ENCODE results near the gene NCAPD3.

NCAPD3 gene

GRCh38 chr11:134170177-134170918 lies 53.4 kb downstream of the NCAPD3 start:
- TF ChIP-seq PKNOX1 (IDR thresholded peaks at IDR 0.05) (no peak), FOXM1 (IDR thresholded peaks at IDR 0.05; ENCODE audit: borderline replicate concordance) (no peak), ZNF384 (IDR thresholded peaks at IDR 0.05) (no peak), L3MBTL2 (conservative IDR thresholded peaks at IDR 0.05) (no peak), CTBP1 (IDR thresholded peaks at IDR 0.05; ENCODE audit: borderline replicate concordance) (no peak), ELF4 (IDR thresholded peaks at IDR 0.05) (no peak), FOXA1 (IDR thresholded peaks at IDR 0.05) (no peak), NFRKB (IDR thresholded peaks at IDR 0.05) (no peak), TARDBP (IDR thresholded peaks at IDR 0.05) (no peak)
- POLR2A ChIA-PET, result no interaction called here
- DNase-seq (ENCODE audit: extremely low spot score), result no peak
- CTCF ChIA-PET, result no interaction called here

- no peak for DNase-seq (ENCODE audit: extremely low spot score)
- TF ChIP-seq BHLHE40 (IDR thresholded peaks at IDR 0.05; ENCODE audit: borderline replicate concordance), result no peak
- no peak for TF ChIP-seq CTBP1 (IDR thresholded peaks at IDR 0.05; ENCODE audit: borderline replicate concordance)
- no peak for TF ChIP-seq LEF1 (IDR thresholded peaks at IDR 0.05; ENCODE audit: borderline replicate concordance)
- TF ChIP-seq SP1 (IDR thresholded peaks at IDR 0.05), result no peak
- no peak for TF ChIP-seq TARDBP (IDR thresholded peaks at IDR 0.05)
- no peak for TF ChIP-seq NFRKB (IDR thresholded peaks at IDR 0.05)
- TF ChIP-seq PKNOX1 (IDR thresholded peaks at IDR 0.05), result no peak
- TF ChIP-seq FOXM1 (IDR thresholded peaks at IDR 0.05; ENCODE audit: borderline replicate concordance), result no peak
- TF ChIP-seq L3MBTL2 (conservative IDR thresholded peaks at IDR 0.05), result no peak
- no peak for TF ChIP-seq ARNT (IDR thresholded peaks at IDR 0.05)
- CTCF ChIA-PET, result interaction anchor here (0.7 kb wide), 1 partner anchor 24 kb away, joined by 3 read pairs; no protein-coding TSS in a partner anchor
- POLR2A ChIA-PET, result interaction anchor here (0.6 kb wide), 1 partner anchor 35 kb away, joined by 3 read pairs; no protein-coding TSS in a partner anchor
These were observed 59.0 kb downstream of the NCAPD3 start for GRCh38 chr11:134164490-134165370.

GRCh38 chr11:134159652-134160051 lies 64.1 kb downstream of the NCAPD3 start:
- CTCF ChIA-PET, result no interaction called here

GRCh38 chr11:134158023-134158422 lies 65.7 kb downstream of the NCAPD3 start:
- DNase-seq (ENCODE audit: extremely low spot score), result no peak
- POLR2A ChIA-PET, result no interaction called here
- TF ChIP-seq FOXK2 (IDR thresholded peaks at IDR 0.05) (no peak), BHLHE40 (IDR thresholded peaks at IDR 0.05; ENCODE audit: borderline replicate concordance) (no peak), L3MBTL2 (conservative IDR thresholded peaks at IDR 0.05) (no peak), SP1 (IDR thresholded peaks at IDR 0.05) (no peak), SUZ12 (IDR thresholded peaks at IDR 0.05) (no peak), TARDBP (IDR thresholded peaks at IDR 0.05) (no peak), ELF4 (IDR thresholded peaks at IDR 0.05) (no peak), PKNOX1 (IDR thresholded peaks at IDR 0.05) (no peak), FOXA1 (IDR thresholded peaks at IDR 0.05) (no peak), CTBP1 (IDR thresholded peaks at IDR 0.05; ENCODE audit: borderline replicate concordance) (no peak), ZNF384 (IDR thresholded peaks at IDR 0.05) (no peak), ARNT (IDR thresholded peaks at IDR 0.05) (no peak), FOXM1 (IDR thresholded peaks at IDR 0.05; ENCODE audit: borderline replicate concordance) (no peak), LEF1 (IDR thresholded peaks at IDR 0.05; ENCODE audit: borderline replicate concordance) (no peak), NFRKB (IDR thresholded peaks at IDR 0.05) (no peak), HDGF (IDR thresholded peaks at IDR 0.05; ENCODE audit: borderline replicate concordance) (no peak)
- CTCF ChIA-PET, result no interaction called here

More at GRCh38 chr11:134159652-134160051, 64.1 kb downstream of the NCAPD3 start:
- TF ChIP-seq BHLHE40 (IDR thresholded peaks at IDR 0.05; ENCODE audit: borderline replicate concordance) (no peak), FOXM1 (IDR thresholded peaks at IDR 0.05; ENCODE audit: borderline replicate concordance) (no peak), ZNF384 (IDR thresholded peaks at IDR 0.05) (no peak), LEF1 (IDR thresholded peaks at IDR 0.05; ENCODE audit: borderline replicate concordance) (no peak), L3MBTL2 (conservative IDR thresholded peaks at IDR 0.05) (no peak), CTBP1 (IDR thresholded peaks at IDR 0.05; ENCODE audit: borderline replicate concordance) (no peak), NFRKB (IDR thresholded peaks at IDR 0.05) (no peak), PKNOX1 (IDR thresholded peaks at IDR 0.05) (no peak), TARDBP (IDR thresholded peaks at IDR 0.05) (no peak)
- POLR2A ChIA-PET, result no interaction called here
- no peak for DNase-seq (ENCODE audit: extremely low spot score)

- DNase-seq (ENCODE audit: extremely low spot score), result no peak
- ChIA-PET POLR2A (no interaction called here), CTCF (no interaction called here)
- TF ChIP-seq ELF4 (IDR thresholded peaks at IDR 0.05) (no peak), SP1 (IDR thresholded peaks at IDR 0.05) (no peak), NFRKB (IDR thresholded peaks at IDR 0.05) (no peak), FOXA1 (IDR thresholded peaks at IDR 0.05) (no peak)
These were observed 66.3 kb downstream of the NCAPD3 start for GRCh38 chr11:134157451-134157850.

Measured in HEK293T (cell line).